Activated T-cell treated with anti-CD3 and anti-CD28 coated beads for 4 hours (primary cell): ENCODE results near the gene MYO1H.
"Not testable (repeated sequence)": the region's sequence is repeated elsewhere in the genome, so short reads cannot be mapped to it uniquely, and the experiment has no call there.

Experiments used
- DNase-seq: peaks from one replicate; pipeline ENCODE4 v3.0.0-alpha.2; 2020

Gene MYO1H

GRCh38 chr12:109451400-109451799 lies 103.7 kb downstream of the MYO1H start:
- no peak for DNase-seq

GRCh38 chr12:109452489-109452888 lies 104.8 kb downstream of the MYO1H start:
- no peak for DNase-seq

GRCh38 chr12:109455706-109456105 lies 108.0 kb downstream of the MYO1H start:
- DNase-seq = no peak

GRCh38 chr12:109458086-109458485 lies 110.4 kb downstream of the MYO1H start:
- DNase-seq = no peak

GRCh38 chr12:109458771-109459208 lies 111.1 kb downstream of the MYO1H start:
- DNase-seq = no peak

- DNase-seq = no peak
These were observed 111.5 kb downstream of the MYO1H start for GRCh38 chr12:109459247-109459646.

GRCh38 chr12:109460538-109460937 lies 112.8 kb downstream of the MYO1H start:
- no peak for DNase-seq

GRCh38 chr12:109461049-109461845 lies 113.5 kb downstream of the MYO1H start:
- no peak for DNase-seq

GRCh38 chr12:109461846-109462756 lies 114.4 kb downstream of the MYO1H start:
- no peak for DNase-seq

- DNase-seq = no peak
These were observed 115.4 kb downstream of the MYO1H start for GRCh38 chr12:109462868-109463692.

GRCh38 chr12:109463756-109464155 lies 116.1 kb downstream of the MYO1H start:
- DNase-seq = no peak

- no peak for DNase-seq
These were observed 117.1 kb downstream of the MYO1H start for GRCh38 chr12:109464642-109465351.

- no peak for DNase-seq
These were observed 118.6 kb downstream of the MYO1H start for GRCh38 chr12:109466305-109466704.

GRCh38 chr12:109466821-109467220 lies 119.1 kb downstream of the MYO1H start:
- DNase-seq = no peak

- DNase-seq = no peak
These were observed 120.4 kb downstream of the MYO1H start for GRCh38 chr12:109467978-109468676.

- no peak for DNase-seq
These were observed 121.8 kb downstream of the MYO1H start for GRCh38 chr12:109469517-109469916.

- no peak for DNase-seq
These were observed 125.3 kb downstream of the MYO1H start for GRCh38 chr12:109473006-109473405.

- not testable (repeated sequence) for DNase-seq
These were observed 126.0 kb downstream of the MYO1H start for GRCh38 chr12:109473526-109474270.

GRCh38 chr12:109475121-109475520 lies 127.4 kb downstream of the MYO1H start:
- DNase-seq = no peak

GRCh38 chr12:109475993-109476806 lies 128.5 kb downstream of the MYO1H start:
- no peak for DNase-seq
